Measurements from ENCODE around the gene WDR7. TPM values are rescaled to one million over a fixed set of nuclear protein-coding genes. Genes with fewer than 3 reads are reported as not detected.

The WDR7 gene
- polyA plus RNA-seq, 2 of the 4 experiments (the other 2 are of a cell fraction): 4.2 to 7.0 TPM

GRCh38 chr18:56639104-56639381, 12.1 kb upstream of the WDR7 start:
- 45% methylated on average over 6 of the region's 6 CpGs for WGBS (ENCODE audit: missing lambda C conversion rate)
- H3K4me1 ChIP-seq: 0 out of 3 replicates have a peak, but pooled peaks cover 9% of the 10 kb centered on the region
- peak overlapping the region; percentile 96 for H3K4me3 ChIP-seq
- H3K9me3 ChIP-seq: no peaks in the 10 kb centered on the region
- ChIA-PET POLR2A (no interaction called here), CTCF (interaction anchor here (0.7 to 1.4 kb wide), 3 partner anchors 10 to 1404 kb away, joined by 3 read pairs; no protein-coding TSS in a partner anchor)
- ATAC-seq: no peak
- no peak for DNase-seq (ENCODE audit: low read depth in 1 of 2, low spot score in 1 of 2)
- TF ChIP-seq ESRRA (IDR thresholded peaks at IDR 0.05; ENCODE audit: borderline replicate concordance, low read length) (no peak), POLR2A (IDR thresholded peaks at IDR 0.05; ENCODE audit: low read length) (no peak), NFE2L2 (conservative IDR thresholded peaks at IDR 0.05; ENCODE audit: low read length) (no peak), MAFK (IDR thresholded peaks at IDR 0.05; ENCODE audit: partially characterized antibody) (no peak), CTCF (IDR thresholded peaks at IDR 0.05) (no peak), PHF8 (IDR thresholded peaks at IDR 0.05; ENCODE audit: borderline replicate concordance, low read depth) (no peak), RNF2 (IDR thresholded peaks at IDR 0.05; ENCODE audit: borderline replicate concordance, low read depth) (no peak), CHD4 (IDR thresholded peaks at IDR 0.05; ENCODE audit: borderline replicate concordance) (no peak)
- TF ChIP-seq, protein P1, sequence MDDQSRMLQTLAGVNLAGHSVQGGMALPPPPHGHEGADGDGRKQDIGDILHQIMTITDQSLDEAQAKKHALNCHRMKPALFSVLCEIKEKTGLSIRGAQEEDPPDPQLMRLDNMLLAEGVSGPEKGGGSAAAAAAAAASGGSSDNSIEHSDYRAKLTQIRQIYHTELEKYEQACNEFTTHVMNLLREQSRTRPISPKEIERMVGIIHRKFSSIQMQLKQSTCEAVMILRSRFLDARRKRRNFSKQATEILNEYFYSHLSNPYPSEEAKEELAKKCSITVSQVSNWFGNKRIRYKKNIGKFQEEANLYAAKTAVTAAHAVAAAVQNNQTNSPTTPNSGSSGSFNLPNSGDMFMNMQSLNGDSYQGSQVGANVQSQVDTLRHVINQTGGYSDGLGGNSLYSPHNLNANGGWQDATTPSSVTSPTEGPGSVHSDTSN (IDR thresholded peaks at IDR 0.05): no peak
- H3K4me2 ChIP-seq: peak overlapping the region; percentile 72
- peak overlapping the region; percentile 77 to 99 for H3K27ac ChIP-seq
- FAIRE-seq: no peak

DNA sequence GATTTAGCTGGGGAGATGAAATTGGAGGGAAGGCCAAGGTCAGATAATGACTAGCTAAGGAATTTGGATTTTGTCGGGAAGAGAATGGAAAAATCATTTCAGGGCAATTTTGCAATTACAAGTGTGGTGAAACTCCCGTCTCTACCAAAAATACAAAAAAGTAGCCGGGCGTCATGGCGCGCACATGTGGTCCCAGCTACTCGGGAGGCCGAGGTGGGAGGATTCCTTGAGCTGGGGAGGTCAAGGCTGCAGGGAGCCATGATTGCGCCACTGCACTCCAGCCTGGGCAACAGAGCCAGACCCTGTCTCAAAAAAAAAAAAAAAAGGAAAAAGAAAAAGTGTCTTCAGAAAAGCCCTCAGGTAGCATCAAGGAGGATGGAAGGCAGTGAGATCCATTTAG, 11.6 kb upstream of the WDR7 start:
- ChIA-PET POLR2A (no interaction called here), CTCF (interaction anchor here (0.5 to 1.4 kb wide), 4 partner anchors 10 to 1405 kb away, joined by 3 read pairs; no protein-coding TSS in a partner anchor)
- no peak overlapping the region; a peak in 1 of 6 replicates for H3K27ac ChIP-seq
- FAIRE-seq: no peak
- TF ChIP-seq HOXB5 (CRISPR knock-in tag; IDR thresholded peaks at IDR 0.05) (no peak), REST (IDR thresholded peaks at IDR 0.05) (no peak), RARB (CRISPR knock-in tag; IDR thresholded peaks at IDR 0.05) (no peak), EHF (CRISPR knock-in tag; IDR thresholded peaks at IDR 0.05) (no peak), ZFP36 (IDR thresholded peaks at IDR 0.05; ENCODE audit: borderline replicate concordance, partially characterized antibody) (no peak), POLR2A (IDR thresholded peaks at IDR 0.05; ENCODE audit: low read length) (no peak), HDAC2 (IDR thresholded peaks at IDR 0.05) (no peak), MAX (IDR thresholded peaks at IDR 0.05) (no peak), CEBPB (IDR thresholded peaks at IDR 0.05) (no peak), MAZ (IDR thresholded peaks at IDR 0.05; ENCODE audit: borderline replicate concordance, low read depth, low read length) (no peak), ESRRA (IDR thresholded peaks at IDR 0.05; ENCODE audit: borderline replicate concordance, low read length) (no peak)
- 0 out of 3 replicates have a peak, but pooled peaks cover 9% of the 10 kb centered on the region for H3K4me1 ChIP-seq
- H3K4me2 ChIP-seq: peak overlapping the region; percentile 72; the same call in 2 of the 3 replicates
- 93% methylated on average over 9 of the region's 9 CpGs for WGBS (ENCODE audit: missing lambda C conversion rate)
- DNase-seq (ENCODE audit: low read depth in 1 of 2, low spot score in 1 of 2): no peak
- no peak for ATAC-seq
- no peak overlapping the region for H3K4me3 ChIP-seq
- no peaks in the 10 kb centered on the region for H3K9me3 ChIP-seq

Measured in A549 (cell line).